Measurements from ENCODE around the gene ZNF688. TPM values are rescaled to one million over a fixed set of nuclear protein-coding genes. Genes with fewer than 3 reads are reported as not detected.

The ZNF688 gene
- total and polyA plus RNA-seq, 9 of the 15 experiments (the other 6 are each of a cell fraction or from before 2014, with no cell fraction given): 0.48 to 12.9 (median 4.5) TPM

- peak; percentile 97 for TF ChIP-seq NRF1 (conservative IDR thresholded peaks at IDR 0.05 in 1 of 2, IDR thresholded peaks at IDR 0.05 in 1 of 2)
- peak; percentile 94 for TF ChIP-seq ZBTB2 (IDR thresholded peaks at IDR 0.05)
- TF ChIP-seq POU5F1 (IDR thresholded peaks at IDR 0.05; ENCODE audit: borderline replicate concordance, low read depth, low read length, partially characterized antibody): peak; percentile 79
- TF ChIP-seq PKNOX1 (IDR thresholded peaks at IDR 0.05): no peak
- TF ChIP-seq SAFB (IDR thresholded peaks at IDR 0.05; ENCODE audit: borderline replicate concordance, low read depth, low read length): peak; percentile 65; the same call in 1 of the 2 replicates
- TF ChIP-seq ETS2 (tag; IDR thresholded peaks at IDR 0.05; ENCODE audit: borderline replicate concordance, poor library complexity, severe bottlenecking): no peak
- TF ChIP-seq HDAC2 (IDR thresholded peaks at IDR 0.05): no peak
- TF ChIP-seq CREB1 (IDR thresholded peaks at IDR 0.05): peak; percentile 82
- TF ChIP-seq CREB1 (CRISPR knock-in tag; IDR thresholded peaks at IDR 0.05): peak; percentile 63
- TF ChIP-seq CCNT2 (IDR thresholded peaks at IDR 0.05; ENCODE audit: borderline replicate concordance, extremely low read depth, insufficient read length, low read depth, low read length): peak; percentile 13
- no peak for TF ChIP-seq KDM1A (IDR thresholded peaks at IDR 0.05)
- peak; percentile 83 for TF ChIP-seq MTA1 (IDR thresholded peaks at IDR 0.05; ENCODE audit: borderline replicate concordance)
- TF ChIP-seq SOX6 (IDR thresholded peaks at IDR 0.05): no peak
- 0 out of 2 replicates have a peak, but pooled peaks have one; percentile 2 for TF ChIP-seq CBFB (CRISPR knock-in tag; IDR thresholded peaks at IDR 0.05)
- TF ChIP-seq CREB3 (tag; conservative IDR thresholded peaks at IDR 0.05; ENCODE audit: low read depth): no peak
- no peak for TF ChIP-seq ETV6 (IDR thresholded peaks at IDR 0.05; ENCODE audit: borderline replicate concordance in 1 of 2, low read depth in 2 of 2, low read length in 1 of 2)
- TF ChIP-seq ETV6 (CRISPR knock-in tag; IDR thresholded peaks at IDR 0.05; ENCODE audit: borderline replicate concordance): 0 out of 2 replicates have a peak, but pooled peaks have one; percentile 44
- peak in 1 of 3 experiments; percentile 6; a peak in 2 of 6 replicates for TF ChIP-seq CTCF (IDR thresholded peaks at IDR 0.05 in 2 of 3, conservative IDR thresholded peaks at IDR 0.05 in 1 of 3; ENCODE audit: insufficient read depth in 2 of 3, low read depth in 1 of 3, low read length in 3 of 3)
- peak; percentile 95 for TF ChIP-seq NR2C1 (IDR thresholded peaks at IDR 0.05)
- peak; percentile 98 for TF ChIP-seq NR2C1 (tag; IDR thresholded peaks at IDR 0.05)
- TF ChIP-seq U2AF1 (optimal IDR thresholded peaks at IDR 0.05; ENCODE audit: low read depth, low read length): peak; percentile 34
- no peak for TF ChIP-seq RBM17 (IDR thresholded peaks at IDR 0.05; ENCODE audit: borderline replicate concordance, low read depth, low read length)
- TF ChIP-seq SP1 (CRISPR knock-in tag; IDR thresholded peaks at IDR 0.05): no peak
- no peak for TF ChIP-seq FOXA1 (IDR thresholded peaks at IDR 0.05; ENCODE audit: borderline replicate concordance)
Observed at GRCh38 chr16:30534368-30535105, 37.0 kb downstream of the ZNF688 start, which contains the start of gene ZNF747 (continued).
